ENCODE measurements around the gene BRIP1.

The BRIP1 gene

GRCh38 chr17:61856035-61856434, 7.3 kb downstream of the BRIP1 start:
- H3K4me1 Mint-ChIP-seq = no peaks in the 10 kb centered on the region
- H3K27ac Mint-ChIP-seq (ENCODE audit: low read depth) = no peak overlapping the region
- H3K36me3 Mint-ChIP-seq (ENCODE audit: insufficient read depth) = peaks cover 6% of the 10 kb centered on the region
- no peaks in the 10 kb centered on the region for H3K9me3 Mint-ChIP-seq
- H3K4me3 Mint-ChIP-seq = no peak overlapping the region
- H3K27me3 Mint-ChIP-seq = no peaks in the 10 kb centered on the region
- DNase-seq (ENCODE audit: low spot score in 2 of 2) (no peak), ATAC-seq (replicated peaks; ENCODE audit: extremely low read depth, poor library complexity, severe bottlenecking) (no peak)

DNA sequence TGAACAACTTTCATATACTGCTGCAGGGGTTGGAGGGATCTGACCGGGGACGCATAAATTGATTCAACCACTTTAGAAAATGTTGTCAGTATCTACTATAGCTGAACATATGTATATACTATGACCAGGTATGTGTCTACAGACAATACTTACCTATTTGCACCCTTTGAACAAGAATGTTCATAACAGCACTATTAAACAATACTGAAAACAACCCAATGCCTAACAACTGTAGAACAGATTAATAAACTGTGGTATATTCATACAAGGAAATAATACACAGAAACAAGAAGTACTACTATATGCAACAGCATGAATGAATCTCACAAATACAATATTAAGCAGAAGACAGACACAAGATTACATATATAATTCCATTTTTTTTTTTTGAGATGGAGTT, 10.5 kb downstream of the BRIP1 start:
- Mint-ChIP-seq H3K4me3 (no peak overlapping the region), H3K27me3 (no peaks in the 10 kb centered on the region), H3K27ac (ENCODE audit: low read depth) (no peak overlapping the region), H3K9me3 (no peaks in the 10 kb centered on the region), H3K36me3 (ENCODE audit: insufficient read depth) (peaks cover 6% of the 10 kb centered on the region), H3K4me1 (no peaks in the 10 kb centered on the region)
- no peak for DNase-seq (ENCODE audit: low spot score in 2 of 2)
- no peak for ATAC-seq (replicated peaks; ENCODE audit: extremely low read depth, poor library complexity, severe bottlenecking)

GRCh38 chr17:61849674-61850073, 13.7 kb downstream of the BRIP1 start:
- DNase-seq (ENCODE audit: low spot score in 2 of 2) (no peak), ATAC-seq (replicated peaks; ENCODE audit: extremely low read depth, poor library complexity, severe bottlenecking) (no peak)
- H3K36me3 Mint-ChIP-seq (ENCODE audit: insufficient read depth) = peaks cover 5% of the 10 kb centered on the region
- no peak overlapping the region for H3K27ac Mint-ChIP-seq (ENCODE audit: low read depth)
- no peak overlapping the region for H3K4me3 Mint-ChIP-seq
- H3K9me3 Mint-ChIP-seq = no peaks in the 10 kb centered on the region
- no peaks in the 10 kb centered on the region for H3K4me1 Mint-ChIP-seq
- H3K27me3 Mint-ChIP-seq = no peaks in the 10 kb centered on the region

DNA sequence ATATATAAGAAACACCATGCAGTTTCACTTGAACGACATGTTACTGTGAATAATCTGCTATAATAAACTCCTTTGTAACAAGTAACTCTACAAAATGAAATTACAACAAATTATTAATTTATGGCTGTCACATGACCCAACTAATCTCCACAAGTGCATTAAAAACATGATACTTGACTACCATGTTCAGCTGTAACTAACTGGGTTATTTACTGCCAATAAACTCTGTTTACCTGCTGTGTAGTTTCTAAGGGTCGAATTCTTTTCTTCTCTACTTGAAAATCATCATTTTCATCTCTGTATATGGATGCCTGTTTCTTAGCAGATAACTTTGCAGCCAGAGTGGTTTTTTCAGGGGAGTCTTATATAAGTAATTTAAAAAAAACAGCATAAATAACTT, 14.4 kb downstream of the BRIP1 start:
- no peaks in the 10 kb centered on the region for H3K4me1 Mint-ChIP-seq
- H3K36me3 Mint-ChIP-seq (ENCODE audit: insufficient read depth) = peaks cover 4% of the 10 kb centered on the region
- ATAC-seq (replicated peaks; ENCODE audit: extremely low read depth, poor library complexity, severe bottlenecking) (no peak), DNase-seq (ENCODE audit: low spot score in 2 of 2) (no peak)
- no peak overlapping the region for H3K27ac Mint-ChIP-seq (ENCODE audit: low read depth)
- no peaks in the 10 kb centered on the region for H3K9me3 Mint-ChIP-seq
- H3K4me3 Mint-ChIP-seq = no peak overlapping the region
- no peaks in the 10 kb centered on the region for H3K27me3 Mint-ChIP-seq

- Mint-ChIP-seq H3K9me3 (no peaks in the 10 kb centered on the region), H3K4me3 (no peak overlapping the region), H3K27me3 (no peaks in the 10 kb centered on the region), H3K36me3 (ENCODE audit: insufficient read depth) (peaks cover 4% of the 10 kb centered on the region), H3K4me1 (no peaks in the 10 kb centered on the region), H3K27ac (ENCODE audit: low read depth) (no peak overlapping the region)
- DNase-seq (ENCODE audit: low spot score in 2 of 2) = no peak
- ATAC-seq (replicated peaks; ENCODE audit: extremely low read depth, poor library complexity, severe bottlenecking) = no peak
Measured at GRCh38 chr17:61848247-61848646, 15.1 kb downstream of the BRIP1 start.

- ATAC-seq (replicated peaks; ENCODE audit: extremely low read depth, poor library complexity, severe bottlenecking) (no peak), DNase-seq (ENCODE audit: low spot score in 2 of 2) (no peak)
- no peaks in the 10 kb centered on the region for H3K9me3 Mint-ChIP-seq
- H3K4me1 Mint-ChIP-seq = no peaks in the 10 kb centered on the region
- H3K4me3 Mint-ChIP-seq = no peak overlapping the region
- peaks cover 4% of the 10 kb centered on the region for H3K36me3 Mint-ChIP-seq (ENCODE audit: insufficient read depth)
- no peak overlapping the region for H3K27ac Mint-ChIP-seq (ENCODE audit: low read depth)
- H3K27me3 Mint-ChIP-seq = no peaks in the 10 kb centered on the region
Measured at GRCh38 chr17:61847659-61848058, 15.7 kb downstream of the BRIP1 start.

DNA sequence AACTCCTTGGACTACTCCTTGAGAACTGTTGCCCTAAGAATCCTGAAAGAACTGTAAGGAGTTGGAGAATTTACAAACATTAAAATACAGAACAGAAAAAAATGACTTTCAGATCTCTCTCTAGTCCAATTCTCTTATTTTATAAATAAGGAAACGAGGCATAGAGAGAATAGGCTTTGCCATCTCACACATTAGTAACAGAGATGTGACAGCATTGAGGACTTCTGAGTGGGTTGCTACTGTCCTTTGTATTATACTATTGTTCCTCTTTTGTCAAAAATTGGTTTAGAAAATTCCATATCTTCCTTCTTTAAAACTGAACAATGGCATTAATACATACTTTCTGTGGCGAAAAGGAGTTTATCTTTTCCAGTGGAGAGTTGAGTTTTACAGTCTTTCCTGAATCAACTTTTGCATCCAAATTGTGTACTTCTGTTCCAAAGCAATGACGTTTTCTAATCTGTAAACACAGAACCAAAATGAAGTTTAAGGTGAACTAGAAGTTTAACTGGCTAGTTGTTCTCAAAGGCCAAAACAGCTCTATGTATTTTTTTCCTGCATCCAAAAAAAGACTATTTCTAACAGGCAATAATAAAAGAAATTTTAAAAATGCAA, 16.5 kb downstream of the BRIP1 start:
- Mint-ChIP-seq H3K4me1 (no peaks in the 10 kb centered on the region), H3K27me3 (no peaks in the 10 kb centered on the region), H3K36me3 (ENCODE audit: insufficient read depth) (peaks cover 3% of the 10 kb centered on the region), H3K27ac (ENCODE audit: low read depth) (no peak overlapping the region), H3K9me3 (no peaks in the 10 kb centered on the region), H3K4me3 (no peak overlapping the region)
- ATAC-seq (replicated peaks; ENCODE audit: extremely low read depth, poor library complexity, severe bottlenecking) = no peak
- DNase-seq (ENCODE audit: low spot score in 2 of 2) = no peak

GRCh38 chr17:61846088-61846487, 17.2 kb downstream of the BRIP1 start:
- H3K27me3 Mint-ChIP-seq = no peaks in the 10 kb centered on the region
- H3K4me3 Mint-ChIP-seq = no peak overlapping the region
- no peaks in the 10 kb centered on the region for H3K9me3 Mint-ChIP-seq
- DNase-seq (ENCODE audit: low spot score in 2 of 2) (no peak), ATAC-seq (replicated peaks; ENCODE audit: extremely low read depth, poor library complexity, severe bottlenecking) (no peak)
- no peak overlapping the region for H3K27ac Mint-ChIP-seq (ENCODE audit: low read depth)
- H3K4me1 Mint-ChIP-seq = no peaks in the 10 kb centered on the region
- H3K36me3 Mint-ChIP-seq (ENCODE audit: insufficient read depth) = peaks cover 2% of the 10 kb centered on the region

DNA sequence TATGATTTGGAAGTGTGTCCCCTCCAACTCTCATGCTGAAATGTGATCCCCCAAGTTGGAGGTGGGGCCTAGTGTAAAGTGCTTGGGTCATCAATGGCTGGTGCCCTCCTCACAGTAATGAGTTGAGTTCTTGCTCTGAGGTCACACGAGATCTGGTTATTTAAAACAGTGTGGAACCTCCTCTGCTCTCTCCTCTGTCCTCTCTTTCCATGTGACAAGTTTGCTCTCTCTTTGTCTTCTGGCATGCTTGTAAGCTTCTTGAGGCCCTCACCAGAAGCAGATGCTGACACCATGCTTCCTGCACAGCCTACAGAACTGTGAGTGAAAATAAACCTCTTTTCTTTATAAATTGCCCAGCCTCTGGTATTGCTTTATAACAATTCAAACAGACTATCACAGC, 19.9 kb downstream of the BRIP1 start:
- Mint-ChIP-seq H3K9me3 (no peaks in the 10 kb centered on the region), H3K4me1 (no peaks in the 10 kb centered on the region), H3K27me3 (no peaks in the 10 kb centered on the region), H3K4me3 (no peak overlapping the region), H3K36me3 (ENCODE audit: insufficient read depth) (peaks cover 4% of the 10 kb centered on the region), H3K27ac (ENCODE audit: low read depth) (no peak overlapping the region)
- no peak for ATAC-seq (replicated peaks; ENCODE audit: extremely low read depth, poor library complexity, severe bottlenecking)
- DNase-seq (ENCODE audit: low spot score in 2 of 2) = no peak

- Mint-ChIP-seq H3K27ac (ENCODE audit: low read depth) (no peak overlapping the region), H3K4me3 (no peak overlapping the region), H3K36me3 (ENCODE audit: insufficient read depth) (peaks cover 4% of the 10 kb centered on the region), H3K9me3 (no peaks in the 10 kb centered on the region), H3K4me1 (no peaks in the 10 kb centered on the region), H3K27me3 (no peaks in the 10 kb centered on the region)
- no peak for ATAC-seq (replicated peaks; ENCODE audit: extremely low read depth, poor library complexity, severe bottlenecking)
- no peak for DNase-seq (ENCODE audit: low spot score in 2 of 2)
Measured at GRCh38 chr17:61842899-61843298, 20.4 kb downstream of the BRIP1 start.

DNA sequence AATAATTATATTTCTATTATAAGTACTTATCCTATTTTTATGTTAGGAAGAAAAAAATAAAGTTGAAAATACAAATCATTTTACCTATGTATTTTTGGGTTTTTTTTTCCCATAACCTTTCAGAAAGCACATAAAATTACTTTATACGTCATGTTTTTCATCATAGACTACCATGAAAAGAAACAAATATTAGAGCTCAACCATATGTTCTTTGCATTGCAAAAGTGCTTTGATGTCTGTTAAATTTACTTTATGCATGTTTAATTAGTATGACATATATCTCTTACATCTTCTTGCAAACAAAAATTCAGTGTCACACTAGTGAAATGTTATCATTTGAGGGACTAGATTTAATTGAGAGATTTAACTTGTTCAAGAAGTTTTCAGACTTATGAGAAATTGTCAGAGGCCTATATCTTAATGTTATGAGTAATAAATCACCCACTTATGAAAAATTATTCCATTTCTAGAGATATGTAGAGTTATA, 24.0 kb downstream of the BRIP1 start:
- Mint-ChIP-seq H3K27me3 (no peaks in the 10 kb centered on the region), H3K9me3 (no peaks in the 10 kb centered on the region), H3K4me1 (no peaks in the 10 kb centered on the region), H3K36me3 (ENCODE audit: insufficient read depth) (peaks cover 4% of the 10 kb centered on the region), H3K4me3 (no peak overlapping the region), H3K27ac (ENCODE audit: low read depth) (no peak overlapping the region)
- ATAC-seq (replicated peaks; ENCODE audit: extremely low read depth, poor library complexity, severe bottlenecking) = no peak
- no peak for DNase-seq (ENCODE audit: low spot score in 2 of 2)

GRCh38 chr17:61837175-61838051, 25.9 kb downstream of the BRIP1 start:
- H3K9me3 Mint-ChIP-seq = no peaks in the 10 kb centered on the region
- no peaks in the 10 kb centered on the region for H3K27me3 Mint-ChIP-seq
- H3K4me3 Mint-ChIP-seq = no peak overlapping the region
- H3K27ac Mint-ChIP-seq (ENCODE audit: low read depth) = no peak overlapping the region
- H3K36me3 Mint-ChIP-seq (ENCODE audit: insufficient read depth) = peaks cover 4% of the 10 kb centered on the region
- peak; percentile 18 to 26 for DNase-seq (ENCODE audit: low spot score in 2 of 2)
- H3K4me1 Mint-ChIP-seq = no peaks in the 10 kb centered on the region
- no peak for ATAC-seq (replicated peaks; ENCODE audit: extremely low read depth, poor library complexity, severe bottlenecking)

Measured in central memory CD8-positive, alpha-beta T cell (primary cell).